Esophagus muscularis mucosa (tissue), 3 donors: ENCODE results near the gene KCNJ16.

ENCODE experiments used
- CTCF ChIP-seq, 3 experiments: fragments of 200-600 bp in 2 of 3; fragments of 450-650 bp in 1 of 3; sonication (generic) in 2 of 3; IDR thresholded peaks; one replicate each; pipeline ENCODE4 v1.5.1; 2017 to 2019; ENCODE audit warnings: antibody characterized with exemption in 3 of 3, mild to moderate bottlenecking in 2 of 3, moderate library complexity in 1 of 3
- POLR2A ChIP-seq: fragments of 450-650 bp; IDR thresholded peaks from one replicate; pipeline ENCODE4 v1.6.1; 2017; ENCODE audit warnings: antibody characterized with exemption, moderate library complexity, mild to moderate bottlenecking, low read depth
- POLR2AphosphoS5 ChIP-seq, 2 donors: sonication (generic); formaldehyde crosslinking; IDR thresholded peaks; one replicate each; pipeline ENCODE4 v1.6.1; 2017; ENCODE audit warnings: antibody characterized with exemption in 2 of 2

- TF ChIP-seq CTCF (IDR thresholded peaks at IDR 0.05) (no peak), POLR2A (no peak), POLR2AphosphoS5 (IDR thresholded peaks at IDR 0.05) (no peak)
These were observed 90.4 kb downstream of the KCNJ16 start for GRCh38 chr17:70165383-70165782.
